Natural killer cell (primary cell): Measurements from ENCODE around the gene MEI4. TPM values are rescaled to one million over a fixed set of nuclear protein-coding genes. Genes with fewer than 3 reads are reported as not detected.

Experiments used
- ATAC-seq, 3 donors: fragments of 150-1000 bp in 2 of 3; fragments of 200-7000 bp in 1 of 3; cut with Tn5 transposase; 1 replicate in 1 of 3; 2 replicates in 2 of 3; pipeline ENCODE4 v1.10.0; 2021; ENCODE audit warnings: mild to moderate bottlenecking in 2 of 3, moderate library complexity in 2 of 3
- DNase-seq, 2 donors: peaks; one replicate each; pipeline versions ENCODE4 v3.0.0 to v3.0.0-alpha.2; 2013 to 2021; ENCODE audit warnings: mixed read lengths in 1 of 2
- H3K27ac ChIP-seq: one replicate; pipeline ENCODE4 v1.5.1; 2013; ENCODE audit warnings: mild to moderate bottlenecking, low read length
- H3K27me3 ChIP-seq: one replicate; pipeline ENCODE4 v1.6.1; 2013; ENCODE audit warnings: low read length; ENCODE audit not compliant: control insufficient read depth, insufficient read depth
- H3K36me3 ChIP-seq: one replicate; pipeline ENCODE4 v1.6.1; 2013; ENCODE audit warnings: low read length; ENCODE audit not compliant: control insufficient read depth, insufficient read depth
- H3K4me1 ChIP-seq: one replicate; pipeline ENCODE4 v1.6.1; 2013; ENCODE audit warnings: low read length; ENCODE audit not compliant: control insufficient read depth, insufficient read depth
- H3K4me3 ChIP-seq: one replicate; pipeline ENCODE4 v1.5.1; 2013; ENCODE audit warnings: low read length
- H3K9me3 ChIP-seq: one replicate; pipeline ENCODE4 v1.6.1; 2013; ENCODE audit warnings: low read length; ENCODE audit not compliant: control insufficient read depth, insufficient read depth
- H3K27ac Mint-ChIP-seq, 2 donors: one replicate each; pipeline ENCODE4 v1.8.0; 2022; ENCODE audit warnings: mild to moderate bottlenecking in 2 of 2, mixed read lengths in 2 of 2, moderate library complexity in 1 of 2
- H3K27me3 Mint-ChIP-seq, 2 donors: one replicate each; pipeline ENCODE4 v1.8.0; 2022; ENCODE audit warnings: low read depth in 2 of 2, mixed read lengths in 2 of 2
- H3K36me3 Mint-ChIP-seq: one replicate; pipeline ENCODE4 v1.8.0; 2022; ENCODE audit warnings: mixed read lengths
- H3K4me1 Mint-ChIP-seq, 2 donors: one replicate each; pipeline ENCODE4 v1.8.0; 2022; ENCODE audit warnings: mixed read lengths in 2 of 2
- H3K4me3 Mint-ChIP-seq: one replicate; pipeline ENCODE4 v1.8.0; 2022; ENCODE audit warnings: mild to moderate bottlenecking, moderate library complexity, mixed read lengths
- H3K9me3 Mint-ChIP-seq, 2 donors: one replicate each; pipeline ENCODE4 v1.8.0; 2022; ENCODE audit warnings: mixed read lengths in 2 of 2
- WGBS: methylation state at CpG from one replicate; pipeline ENCODE4 v1.1.7; 2013; ENCODE audit warnings: missing lambda C conversion rate; ENCODE audit not compliant: insufficient coverage; 5-methylcytosine and 5-hydroxymethylcytosine counted together
- intact Hi-C: fragments of 100-400 bp; cut with micrococcal nuclease; formaldehyde crosslinking; loops from one replicate; pipeline ENCODE4 v1.14.2; 2022
- total RNA-seq, 4 donors: library from RNA; stranded (reverse); fragments of 120-200 nt in 1 of 4; gene quantifications; one replicate each; pipeline versions ENCODE4 v1.2.3 to v1.2.4, GENCODE V29; 2013 to 2022
- TF ChIP-seq, protein P1 (sequence below): fragments of 200-600 bp; IDR thresholded peaks from one replicate; pipeline ENCODE4 v1.8.0; 2022; ENCODE audit warnings: antibody characterized with exemption

The MEI4 gene
- total RNA-seq, 3 donors from 2014 or later (not counting 1 experiment from before 2014, with no cell fraction given) = not detected

DNA sequence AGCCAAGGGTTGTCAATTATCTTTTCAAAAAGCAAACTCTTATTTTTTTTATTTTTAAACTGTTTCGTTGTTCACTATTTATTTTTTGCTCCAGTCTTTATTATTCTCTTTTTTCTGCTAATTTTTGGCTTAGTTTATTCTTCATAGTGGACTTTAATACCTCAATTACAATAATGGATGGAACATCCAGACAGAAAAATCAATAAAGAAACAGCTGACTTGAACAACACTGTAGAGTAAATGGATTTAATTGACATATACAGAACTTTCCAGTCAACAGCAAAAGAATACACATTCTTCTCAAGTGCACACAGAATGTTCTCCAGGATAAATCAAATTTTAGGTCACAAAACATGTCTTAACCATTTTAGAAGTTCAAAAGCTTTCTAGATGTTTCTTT lies 111.5 kb downstream of the MEI4 start:
- H3K27me3 Mint-ChIP-seq = no peaks in the 10 kb centered on the region
- no CpG with 5 or more reads among the region's 1 CpG for WGBS

DNA sequence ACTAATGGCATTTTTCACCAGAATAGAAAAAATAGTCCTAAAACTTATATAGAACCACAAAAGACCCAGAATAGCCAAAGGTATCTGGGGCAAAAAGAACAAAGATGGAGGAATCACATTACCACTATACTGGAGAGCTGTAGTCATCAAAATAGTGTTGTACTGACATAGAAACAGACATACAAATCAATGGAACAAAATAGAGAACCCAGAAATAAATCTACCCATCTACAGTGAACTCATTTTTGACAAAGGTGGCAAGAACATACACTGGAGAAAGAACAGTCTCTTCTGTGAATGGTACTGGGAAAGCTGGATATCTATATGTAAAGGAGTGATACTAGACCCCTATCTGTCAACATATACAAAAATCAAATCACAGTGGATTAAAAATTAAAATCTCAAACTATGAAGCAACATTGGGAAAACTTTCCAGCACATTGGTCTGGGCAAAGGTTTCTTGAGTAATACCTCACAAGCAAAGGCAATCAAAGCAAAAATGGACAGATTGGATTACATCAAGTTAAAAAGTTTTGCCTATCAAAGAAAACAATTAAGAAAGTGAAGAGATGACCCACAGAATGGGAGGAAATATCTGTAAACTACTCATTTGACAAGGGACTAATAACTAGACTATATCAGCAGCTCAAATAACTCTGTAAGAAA lies 120.5 kb downstream of the MEI4 start:
- TF ChIP-seq, protein P1, sequence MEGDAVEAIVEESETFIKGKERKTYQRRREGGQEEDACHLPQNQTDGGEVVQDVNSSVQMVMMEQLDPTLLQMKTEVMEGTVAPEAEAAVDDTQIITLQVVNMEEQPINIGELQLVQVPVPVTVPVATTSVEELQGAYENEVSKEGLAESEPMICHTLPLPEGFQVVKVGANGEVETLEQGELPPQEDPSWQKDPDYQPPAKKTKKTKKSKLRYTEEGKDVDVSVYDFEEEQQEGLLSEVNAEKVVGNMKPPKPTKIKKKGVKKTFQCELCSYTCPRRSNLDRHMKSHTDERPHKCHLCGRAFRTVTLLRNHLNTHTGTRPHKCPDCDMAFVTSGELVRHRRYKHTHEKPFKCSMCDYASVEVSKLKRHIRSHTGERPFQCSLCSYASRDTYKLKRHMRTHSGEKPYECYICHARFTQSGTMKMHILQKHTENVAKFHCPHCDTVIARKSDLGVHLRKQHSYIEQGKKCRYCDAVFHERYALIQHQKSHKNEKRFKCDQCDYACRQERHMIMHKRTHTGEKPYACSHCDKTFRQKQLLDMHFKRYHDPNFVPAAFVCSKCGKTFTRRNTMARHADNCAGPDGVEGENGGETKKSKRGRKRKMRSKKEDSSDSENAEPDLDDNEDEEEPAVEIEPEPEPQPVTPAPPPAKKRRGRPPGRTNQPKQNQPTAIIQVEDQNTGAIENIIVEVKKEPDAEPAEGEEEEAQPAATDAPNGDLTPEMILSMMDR = no peak
- ATAC-seq = no peak
- peaks cover 8% of the 10 kb centered on the region for H3K9me3 ChIP-seq
- Mint-ChIP-seq H3K27me3 (no peaks in the 10 kb centered on the region), H3K4me3 (no peak overlapping the region), H3K9me3 (peaks cover 6 to 40% of the 10 kb centered on the region in 2 donors), H3K36me3 (no peaks in the 10 kb centered on the region), H3K4me1 (no peaks in the 10 kb centered on the region), H3K27ac (no peak overlapping the region)
- intact Hi-C loops = no loop called here
- DNase-seq = no peak
- no peak overlapping the region for H3K4me3 ChIP-seq
- H3K27me3 ChIP-seq = no peaks in the 10 kb centered on the region
- no peaks in the 10 kb centered on the region for H3K36me3 ChIP-seq
- no peak overlapping the region for H3K27ac ChIP-seq
- no peaks in the 10 kb centered on the region for H3K4me1 ChIP-seq

More for the DNA sequence above, 111.5 kb downstream of the MEI4 start:
- H3K27ac ChIP-seq = no peak overlapping the region
- TF ChIP-seq, protein P1 = no peak
- intact Hi-C loops = no loop called here
- no peaks in the 10 kb centered on the region for H3K27me3 ChIP-seq
- no peaks in the 10 kb centered on the region for H3K36me3 ChIP-seq
- no peak overlapping the region for H3K4me3 ChIP-seq
- ATAC-seq (no peak), DNase-seq (no peak)
- Mint-ChIP-seq H3K4me1 (no peaks in the 10 kb centered on the region), H3K27ac (no peak overlapping the region), H3K9me3 (peaks cover 11 to 14% of the 10 kb centered on the region in 2 donors), H3K4me3 (no peak overlapping the region), H3K36me3 (no peaks in the 10 kb centered on the region)
- H3K4me1 ChIP-seq = no peaks in the 10 kb centered on the region
- peaks cover 8% of the 10 kb centered on the region for H3K9me3 ChIP-seq

DNA sequence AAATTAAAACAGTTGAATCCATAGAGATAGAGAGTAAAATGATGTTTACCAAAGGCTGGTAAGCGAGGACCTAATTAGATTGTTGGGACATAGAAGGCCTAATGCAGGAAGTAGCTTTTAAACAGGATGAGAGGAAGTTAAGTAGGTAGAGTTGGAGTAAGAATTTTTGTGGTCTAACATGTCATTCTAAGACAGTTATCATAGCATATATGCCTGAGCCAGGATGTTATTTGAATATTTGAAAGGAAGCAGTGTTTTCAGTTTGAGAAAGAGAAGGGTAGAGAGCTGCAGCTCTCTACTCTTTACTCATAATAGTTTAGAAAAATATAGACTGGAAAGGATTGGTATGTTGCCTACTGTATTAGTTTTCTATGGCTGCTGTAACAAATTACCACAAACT lies 121.6 kb downstream of the MEI4 start:
- Histone ChIP-seq H3K9me3 (peaks cover 2% of the 10 kb centered on the region), H3K27ac (no peak overlapping the region), H3K36me3 (no peaks in the 10 kb centered on the region), H3K4me3 (no peak overlapping the region), H3K27me3 (no peaks in the 10 kb centered on the region), H3K4me1 (no peaks in the 10 kb centered on the region)
- DNase-seq (no peak), ATAC-seq (no peak)
- Mint-ChIP-seq H3K9me3 (peaks cover 6 to 42% of the 10 kb centered on the region in 2 donors), H3K27ac (no peak overlapping the region), H3K4me3 (no peak overlapping the region), H3K4me1 (no peaks in the 10 kb centered on the region), H3K27me3 (no peaks in the 10 kb centered on the region), H3K36me3 (no peaks in the 10 kb centered on the region)
- intact Hi-C loops = no loop called here
- TF ChIP-seq, protein P1 = no peak
- WGBS = 58% methylated on average over 1 of the region's 1 CpG

DNA sequence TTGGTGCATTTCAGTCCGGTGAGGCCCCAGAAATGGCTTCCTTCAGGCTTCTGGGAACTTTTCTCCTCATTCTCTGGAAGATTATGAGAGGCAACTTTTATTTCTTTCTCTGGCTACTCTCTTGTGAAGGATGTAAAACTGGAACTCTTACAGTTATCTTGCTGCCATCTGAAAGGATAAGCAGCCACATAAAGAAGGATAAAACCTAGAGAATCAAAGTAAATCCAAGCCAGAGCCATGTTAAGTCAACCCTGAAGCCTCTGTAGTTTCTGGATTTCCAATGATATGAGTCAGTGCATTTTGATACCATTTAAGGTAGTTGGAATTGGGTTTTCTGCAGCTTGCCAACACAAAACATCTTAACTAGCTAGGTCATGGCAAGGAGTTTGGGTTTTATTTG lies 123.6 kb downstream of the MEI4 start:
- Histone ChIP-seq H3K27me3 (no peaks in the 10 kb centered on the region), H3K4me3 (no peak overlapping the region), H3K27ac (no peak overlapping the region), H3K4me1 (no peaks in the 10 kb centered on the region), H3K9me3 (no peaks in the 10 kb centered on the region), H3K36me3 (no peaks in the 10 kb centered on the region)
- no peak overlapping the region for H3K4me3 Mint-ChIP-seq
- H3K9me3 Mint-ChIP-seq = peaks cover 10 to 32% of the 10 kb centered on the region in 2 donors
- no peaks in the 10 kb centered on the region for H3K36me3 Mint-ChIP-seq
- H3K27me3 Mint-ChIP-seq = no peaks in the 10 kb centered on the region
- DNase-seq (no peak), ATAC-seq (no peak)
- intact Hi-C loops = no loop called here
- H3K4me1 Mint-ChIP-seq = no peaks in the 10 kb centered on the region
- no peak overlapping the region for H3K27ac Mint-ChIP-seq
- TF ChIP-seq, protein P1 = no peak
- 55% methylated on average over 1 of the region's 1 CpG for WGBS
